ENCODE data around the gene LAIR1. TPM values are rescaled to one million over a fixed set of nuclear protein-coding genes. Genes with fewer than 3 reads are reported as not detected.
"Not testable (repeated sequence)": the region's sequence is repeated elsewhere in the genome, so short reads cannot be mapped to it uniquely, and the experiment has no call there.

Gene LAIR1
- total and polyA plus RNA-seq, 2 experiments from 2014 or later, result 0.10 to 1.3 TPM

- H3K27ac ChIP-seq (ENCODE audit: low read depth); H3K9me2 ChIP-seq (ENCODE audit: insufficient read depth); H3K27ac Mint-ChIP-seq; DNase-seq (ENCODE audit: low spot score); H3K27me3 ChIP-seq (ENCODE audit: insufficient read depth); H2AFZ ChIP-seq; H3K36me3 ChIP-seq (ENCODE audit: insufficient read depth); H4K20me1 ChIP-seq (replicated peaks; ENCODE audit: insufficient read depth); H3F3A ChIP-seq (replicated peaks; ENCODE audit: low read depth); H3K79me2 ChIP-seq (replicated peaks; ENCODE audit: insufficient read depth); H3K4me2 ChIP-seq; H3K4me3 ChIP-seq; H3K4me3 Mint-ChIP-seq; ATAC-seq: not testable (repeated sequence)
- peaks cover 20% of the 10 kb centered on the region for H3K4me1 Mint-ChIP-seq
- peaks cover 28% of the 10 kb centered on the region for H3K9me3 Mint-ChIP-seq
- peaks cover 16% of the 10 kb centered on the region for H3K4me1 ChIP-seq (ENCODE audit: insufficient read depth)
- peaks cover 19% of the 10 kb centered on the region for H3K27me3 Mint-ChIP-seq (ENCODE audit: insufficient read depth, low read depth, poor library complexity)
- TF ChIP-seq CTCF (conservative IDR thresholded peaks at IDR 0.05; ENCODE audit: low read depth in 2 of 2) (peak; percentile 25 to 34; a peak in 3 of 4 replicates), CREB1 (CRISPR knock-in tag; IDR thresholded peaks at IDR 0.05; ENCODE audit: low read depth) (peak; percentile 20; the same call in 1 of the 2 replicates)
- peaks cover 14% of the 10 kb centered on the region for H3K36me3 Mint-ChIP-seq (ENCODE audit: low read depth)
These were observed 41.8 kb downstream of the LAIR1 start for GRCh38 chr19:54322934-54323333.

GRCh38 chr19:54322295-54322694 is 42.4 kb downstream of the LAIR1 start:
- Mint-ChIP-seq H3K27me3 (ENCODE audit: insufficient read depth, low read depth, poor library complexity) (peaks cover 19% of the 10 kb centered on the region), H3K36me3 (ENCODE audit: low read depth) (peaks cover 14% of the 10 kb centered on the region), H3K4me1 (peaks cover 20% of the 10 kb centered on the region), H3K9me3 (peaks cover 28% of the 10 kb centered on the region)
- not testable (repeated sequence) for DNase-seq (ENCODE audit: low spot score); H3K9me2 ChIP-seq (ENCODE audit: insufficient read depth); ATAC-seq; H3K4me3 Mint-ChIP-seq; H3K27ac Mint-ChIP-seq; H3K27ac ChIP-seq (ENCODE audit: low read depth); H3K4me3 ChIP-seq; H3K27me3 ChIP-seq (ENCODE audit: insufficient read depth); H3F3A ChIP-seq (replicated peaks; ENCODE audit: low read depth); H3K4me2 ChIP-seq; H3K79me2 ChIP-seq (replicated peaks; ENCODE audit: insufficient read depth); H3K36me3 ChIP-seq (ENCODE audit: insufficient read depth); H2AFZ ChIP-seq; H4K20me1 ChIP-seq (replicated peaks; ENCODE audit: insufficient read depth)
- H3K4me1 ChIP-seq (ENCODE audit: insufficient read depth), result peaks cover 16% of the 10 kb centered on the region

- ATAC-seq (no peak), DNase-seq (ENCODE audit: low spot score) (no peak)
- Mint-ChIP-seq H3K4me3 (no peak overlapping the region), H3K4me1 (peaks cover 20% of the 10 kb centered on the region), H3K27me3 (ENCODE audit: insufficient read depth, low read depth, poor library complexity) (peaks cover 17% of the 10 kb centered on the region), H3K9me3 (peaks cover 28% of the 10 kb centered on the region), H3K36me3 (ENCODE audit: low read depth) (peaks cover 14% of the 10 kb centered on the region), H3K27ac (no peak overlapping the region)
- no peak overlapping the region for H2AFZ ChIP-seq
- no peak overlapping the region for H3K27ac ChIP-seq (ENCODE audit: low read depth)
- no peaks in the 10 kb centered on the region; the same call in none of the 2 replicates for H3K36me3 ChIP-seq (ENCODE audit: insufficient read depth)
- no peaks in the 10 kb centered on the region for H3K79me2 ChIP-seq (replicated peaks; ENCODE audit: insufficient read depth)
- peaks cover 21% of the 10 kb centered on the region for H3K4me1 ChIP-seq (ENCODE audit: insufficient read depth)
- 0 out of 2 replicates have a peak, but pooled peaks cover 6% of the 10 kb centered on the region for H3K27me3 ChIP-seq (ENCODE audit: insufficient read depth)
- no peaks in the 10 kb centered on the region for H3F3A ChIP-seq (replicated peaks; ENCODE audit: low read depth)
- no peak overlapping the region for H3K4me2 ChIP-seq
- no peak overlapping the region for H3K4me3 ChIP-seq
- no peaks in the 10 kb centered on the region for H3K9me2 ChIP-seq (ENCODE audit: insufficient read depth)
- H4K20me1 ChIP-seq (replicated peaks; ENCODE audit: insufficient read depth), result no peaks in the 10 kb centered on the region
- TF ChIP-seq STAT1 (IDR thresholded peaks at IDR 0.05; ENCODE audit: unreplicated experiment), result no peak
- no peak for TF ChIP-seq ZNF114 (CRISPR knock-in tag; IDR thresholded peaks at IDR 0.05)
- TF ChIP-seq CTCF (conservative IDR thresholded peaks at IDR 0.05; ENCODE audit: low read depth in 2 of 2), result no peak
- no peak for TF ChIP-seq CREB1 (CRISPR knock-in tag; IDR thresholded peaks at IDR 0.05; ENCODE audit: low read depth)
- no peak for TF ChIP-seq POLR2AphosphoS5 (IDR thresholded peaks at IDR 0.05; ENCODE audit: low read depth)
- TF ChIP-seq ETS1 (IDR thresholded peaks at IDR 0.05), result no peak
These were observed 44.6 kb downstream of the LAIR1 start for GRCh38 chr19:54319892-54320670.

All from GM23338 (cell line).